Uterus (tissue), 4 donors: Measurements from ENCODE around the gene CGB2. TPM values are rescaled to one million over a fixed set of nuclear protein-coding genes. Genes with fewer than 3 reads are reported as not detected.

Source experiments
- DNase-seq, 2 donors: peaks; one replicate each; pipeline ENCODE4 v3.0.0-alpha.2; 2019 to 2020
- H3K27ac ChIP-seq, 2 donors: fragments of 200-600 bp; sonication (generic); 1 replicate in 1 of 2; 2 replicates in 1 of 2; pipeline ENCODE4 v1.5.1; 2016 to 2018
- H3K27me3 ChIP-seq, 2 donors: fragments of 200-600 bp; sonication (generic); one replicate each; pipeline ENCODE4 v1.5.1; 2018 to 2019; ENCODE audit warnings: control low read depth in 1 of 2
- H3K36me3 ChIP-seq, 2 donors: fragments of 200-600 bp; sonication (generic); one replicate each; pipeline ENCODE4 v1.5.1; 2019; ENCODE audit warnings: control low read depth in 1 of 2
- H3K4me1 ChIP-seq, 2 donors: fragments of 200-600 bp; sonication (generic); one replicate each; pipeline ENCODE4 v1.5.1; 2018 to 2019; ENCODE audit warnings: control low read depth in 1 of 2
- H3K4me3 ChIP-seq, 2 donors: fragments of 200-600 bp; sonication (generic); 1 replicate in 1 of 2; 2 replicates in 1 of 2; pipeline ENCODE4 v1.5.1; 2018 to 2019; ENCODE audit warnings: mild to moderate bottlenecking in 1 of 2
- H3K9me3 ChIP-seq, 2 donors: fragments of 200-600 bp; sonication (generic); one replicate each; pipeline ENCODE4 v1.5.1; 2019; ENCODE audit warnings: control low read depth in 1 of 2
- CTCF ChIP-seq, 4 experiments: fragments of 200-600 bp in 2 of 4; fragments of 450-650 bp in 2 of 4; sonication (generic) in 2 of 4; IDR thresholded peaks; one replicate each; pipeline ENCODE4 v1.5.1; 2016 to 2019; ENCODE audit warnings: antibody characterized with exemption in 4 of 4, mild to moderate bottlenecking in 2 of 4, moderate library complexity in 1 of 4
- POLR2A ChIP-seq, 2 donors: fragments of 450-650 bp; IDR thresholded peaks; one replicate each; pipeline ENCODE4 v1.6.1; 2016; ENCODE audit warnings: antibody characterized with exemption in 2 of 2, mild to moderate bottlenecking in 1 of 2, moderate library complexity in 1 of 2
- intact Hi-C: fragments of 100-400 bp; cut with DNase I; formaldehyde crosslinking; loops from one replicate; pipeline ENCODE4 v1.15.1; 2023; ENCODE audit warnings: low total_unique reads
- microRNA-seq: library from miRNA; unstranded; fragments of <30 nt; microRNA quantifications from one replicate; pipeline ENCODE4, GENCODE V29; 2016; ENCODE audit warnings: borderline microRNAs expressed, borderline replicate concordance
- small RNA-seq: library from RNA; depleted of rRNA; stranded (forward); fragments of <200 nt; gene quantifications from one replicate; pipeline ENCODE3, GENCODE V24; 2016
- total RNA-seq, 4 donors: library from RNA; depleted of rRNA in 3 of 4; stranded (reverse); fragments of >200 nt in 3 of 4; gene quantifications; one replicate each; pipeline versions ENCODE4 v1.1.0 to v1.2.4, GENCODE V29; 2014 to 2023
- donor health status: DM: yes; HTN: yes; CAD: no.

CGB2 gene
- total RNA-seq, 4 donors from 2014 or later, result not detected

- H3K27me3 ChIP-seq, result no peaks in the 10 kb centered on the region
- no peak overlapping the region for H3K4me3 ChIP-seq
- intact Hi-C loops, result no loop called here
- H3K4me1 ChIP-seq, result peaks cover 0 to 1% of the 10 kb centered on the region in 2 donors
- no peak overlapping the region for H3K27ac ChIP-seq
- TF ChIP-seq CTCF (IDR thresholded peaks at IDR 0.05), result no peak
- no peak for TF ChIP-seq POLR2A (IDR thresholded peaks at IDR 0.05)
- H3K9me3 ChIP-seq, result no peaks in the 10 kb centered on the region
- DNase-seq, result no peak
- H3K36me3 ChIP-seq, result no peaks in the 10 kb centered on the region
Observed at GRCh38 chr19:49081273-49081672, 49.6 kb downstream of the CGB2 start.

Small RNA genes lying within 50 kb of the gene (microRNA-seq; reads per million reads assigned to microRNA genes)
- gene MIR6798, result not detected

Small RNA genes lying within 50 kb of the gene (small RNA-seq; reads per million reads assigned to genes)
- gene MIR6798, result not detected
- not detected for gene RN7SL708P

Other genes with a start within 250 kb of the CGB2 start
- gene BCAT2, start 220.9 kb upstream of the CGB2 start, total RNA-seq, result 10 to 100 TPM in 3 of 4 donors, 1 to 10 TPM in 1; 9.2 to 54.3 (median 24.6) TPM
- gene HSD17B14, start 195.4 kb upstream of the CGB2 start, total RNA-seq, result 10 to 100 TPM in 1 of 4 donors, 1 to 10 TPM in 3; 5.6 to 31.9 (median 8.7) TPM
- gene PLEKHA4, start 163.3 kb upstream of the CGB2 start, total RNA-seq, result 10 to 100 TPM in 2 of 4 donors, 1 to 10 TPM in 2; 1.3 to 60.4 (median 10.4) TPM
- 10 to 100 TPM; 28.6 to 53.0 (median 30.9) TPM for gene PPP1R15A, start 159.5 kb upstream of the CGB2 start, total RNA-seq
- under 1 TPM in 2 of 4 donors, not detected in 2; 0.14 to 0.70 TPM for gene TULP2, start 133.1 kb upstream of the CGB2 start, total RNA-seq
- gene NUCB1, start 131.6 kb upstream of the CGB2 start, total RNA-seq, result 100 to 1,000 TPM in 3 of 4 donors, 10 to 100 TPM in 1; 98.5 to 211 (median 173) TPM
- under 1 TPM in 2 of 4 donors, not detected in 2; 0.41 to 0.95 TPM for gene DHDH, start 98.2 kb upstream of the CGB2 start, total RNA-seq
- 10 to 100 TPM; 16.5 to 84.5 (median 39.5) TPM for gene BAX, start 77.0 kb upstream of the CGB2 start, total RNA-seq
- 1,000 to 10,000 TPM in 3 of 4 donors, 100 to 1,000 TPM in 1; 472 to 2,968 (median 1,570) TPM for gene FTL, start 66.6 kb upstream of the CGB2 start, total RNA-seq
- gene GYS1, start 38.6 kb upstream of the CGB2 start, total RNA-seq, result 10 to 100 TPM in 3 of 4 donors, 1 to 10 TPM in 1; 4.9 to 39.8 (median 16.6) TPM
- gene RUVBL2, start 38.0 kb upstream of the CGB2 start, total RNA-seq, result 100 to 1,000 TPM in 1 of 4 donors, 10 to 100 TPM in 3; 51.9 to 109 (median 77.7) TPM
- not detected for gene LHB, start 14.8 kb upstream of the CGB2 start, total RNA-seq
- not detected for gene CGB3, start 7.6 kb upstream of the CGB2 start, total RNA-seq
- not detected for gene CGB1, start 5.0 kb downstream of the CGB2 start, total RNA-seq
- not detected for gene CGB5, start 12.0 kb downstream of the CGB2 start, total RNA-seq
- gene CGB8, start 17.2 kb downstream of the CGB2 start, total RNA-seq, result not detected
- not detected for gene CGB7, start 25.9 kb downstream of the CGB2 start, total RNA-seq
- 1 to 10 TPM in 1 of 4 donors, under 1 TPM in 1, not detected in 2; 0.64 to 2.2 TPM for gene NTF4, start 32.9 kb downstream of the CGB2 start, total RNA-seq
- not detected for gene KCNA7, start 40.8 kb downstream of the CGB2 start, total RNA-seq
- gene SNRNP70, start 53.6 kb downstream of the CGB2 start, total RNA-seq, result 100 to 1,000 TPM; 196 to 462 (median 289) TPM
- gene LIN7B, start 82.5 kb downstream of the CGB2 start, total RNA-seq, result 10 to 100 TPM in 1 of 4 donors, 1 to 10 TPM in 2, not detected in 1; 5.1 to 15.2 (median 5.7) TPM
- gene C19orf73, start 87.3 kb downstream of the CGB2 start, total RNA-seq, result not detected
- gene PPFIA3, start 87.7 kb downstream of the CGB2 start, total RNA-seq, result 1 to 10 TPM in 2 of 4 donors, under 1 TPM in 1, not detected in 1; 0.51 to 8.3 (median 7.4) TPM
- 10 to 100 TPM in 1 of 4 donors, 1 to 10 TPM in 2, under 1 TPM in 1; 0.51 to 13.5 (median 6.6) TPM for gene HRC, start 123.5 kb downstream of the CGB2 start, total RNA-seq
- gene TRPM4, start 125.9 kb downstream of the CGB2 start, total RNA-seq, result 10 to 100 TPM in 3 of 4 donors, 1 to 10 TPM in 1; 9.7 to 28.7 (median 15.4) TPM